ENCODE data around the gene POLK. TPM values are rescaled to one million over a fixed set of nuclear protein-coding genes. Genes with fewer than 3 reads are reported as not detected.

POLK gene
- total and polyA plus RNA-seq, 2 of the 8 experiments (the other 6 are each of a cell fraction or from before 2014, with no cell fraction given), result 2.0 to 9.0 TPM

DNA sequence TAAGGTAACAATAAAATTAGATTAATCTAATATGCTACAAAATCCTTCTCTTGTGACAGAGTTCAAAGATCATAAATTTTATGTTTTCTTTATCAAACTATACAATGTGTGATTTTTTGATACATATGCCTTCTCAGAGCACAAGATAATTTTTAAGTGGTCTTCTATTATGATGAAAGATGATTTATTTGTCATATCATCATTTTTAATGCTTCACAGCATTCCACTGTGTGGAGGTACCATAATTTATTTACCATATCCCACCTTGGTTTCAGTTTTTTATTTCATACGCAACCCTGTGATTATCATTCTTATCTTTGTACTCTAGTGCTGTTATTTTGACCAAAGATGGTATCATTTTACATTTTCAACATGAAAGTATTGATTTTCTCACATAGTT is 41.7 kb downstream of the POLK start (continued):
- no peak for TF ChIP-seq CHD7 (IDR thresholded peaks at IDR 0.05; ENCODE audit: insufficient replicate concordance, low read length)
